Ishikawa (cell line): ENCODE data around the gene FAM174C.

Experiments
- CEBPB ChIP-seq: IDR thresholded peaks from 2 replicates; pipeline ENCODE4 v1.6.1; 2012
- CREB1 ChIP-seq: IDR thresholded peaks from 2 replicates; pipeline ENCODE4 v1.6.1; 2012; ENCODE audit warnings: low read depth
- EGR1 ChIP-seq: IDR thresholded peaks from 2 replicates; pipeline ENCODE4 v1.6.1; 2012
- EP300 ChIP-seq: IDR thresholded peaks from 2 replicates; pipeline ENCODE4 v1.6.1; 2012; ENCODE audit warnings: borderline replicate concordance
- FOXM1 ChIP-seq: IDR thresholded peaks from 2 replicates; pipeline ENCODE4 v1.6.1; 2012; ENCODE audit warnings: low read depth, borderline replicate concordance
- MAX ChIP-seq: IDR thresholded peaks from 2 replicates; pipeline ENCODE4 v1.6.1; 2012
- NFIC ChIP-seq: IDR thresholded peaks from 2 replicates; pipeline ENCODE4 v1.6.1; 2012
- RAD21 ChIP-seq: IDR thresholded peaks from 2 replicates; pipeline ENCODE4 v1.6.1; 2012; ENCODE audit warnings: low read depth
- TAF1 ChIP-seq: IDR thresholded peaks from 2 replicates; pipeline ENCODE4 v1.6.1; 2012; ENCODE audit warnings: low read depth, mild to moderate bottlenecking
- TCF12 ChIP-seq: IDR thresholded peaks from 2 replicates; pipeline ENCODE4 v1.6.1; 2012; ENCODE audit warnings: low read depth
- TEAD4 ChIP-seq: IDR thresholded peaks from 2 replicates; pipeline ENCODE4 v1.6.1; 2012
- YY1 ChIP-seq: IDR thresholded peaks from 2 replicates; pipeline ENCODE4 v1.6.1; 2012; ENCODE audit warnings: low read depth
- ZBTB7A ChIP-seq: IDR thresholded peaks from 2 replicates; pipeline ENCODE4 v1.6.1; 2012; ENCODE audit warnings: low read depth
- TF ChIP-seq, protein P1 (sequence below): IDR thresholded peaks from 2 replicates; pipeline ENCODE4 v1.6.1; 2012; ENCODE audit warnings: low read depth, mild to moderate bottlenecking
- TF ChIP-seq, protein P2 (sequence below): IDR thresholded peaks from 2 replicates; pipeline ENCODE4 v1.6.1; 2012

FAM174C gene

DNA sequence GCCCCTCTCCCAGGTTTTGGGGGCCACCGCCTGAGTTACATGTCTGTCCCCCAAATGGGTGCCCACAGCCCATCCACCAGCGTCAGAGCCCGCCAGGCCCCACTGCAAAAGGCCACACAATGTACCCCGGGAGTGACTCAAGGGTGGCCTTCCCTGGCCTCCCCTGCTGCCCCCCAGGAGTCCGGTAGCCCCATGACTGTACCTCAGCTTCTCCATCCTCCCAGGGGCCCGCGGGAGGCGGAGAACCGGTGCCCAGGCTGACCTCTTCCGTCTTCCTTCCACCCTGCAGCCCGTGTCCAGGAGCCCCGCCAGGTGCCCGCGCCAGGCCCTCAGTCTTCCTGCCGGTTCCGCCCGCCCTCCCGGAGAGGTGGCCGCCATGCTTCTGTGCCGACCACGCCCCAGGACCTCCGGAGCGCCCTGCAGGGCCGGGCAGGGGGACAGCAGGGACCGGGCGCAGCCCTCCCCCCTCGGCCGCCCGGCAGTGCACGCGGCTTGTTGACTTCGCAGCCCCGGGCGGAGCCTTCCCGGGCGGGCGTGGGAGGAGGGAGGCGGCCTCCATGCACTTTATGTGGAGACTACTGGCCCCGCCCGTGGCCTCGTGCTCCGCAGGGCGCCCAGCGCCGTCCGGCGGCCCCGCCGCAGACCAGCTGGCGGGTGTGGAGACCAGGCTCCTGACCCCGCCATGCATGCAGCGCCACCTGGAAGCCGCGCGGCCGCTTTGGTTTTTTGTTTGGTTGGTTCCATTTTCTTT, 47.9 kb upstream of the FAM174C start:
- TF ChIP-seq EGR1 = peak; percentile 92
- peak; percentile 51 for TF ChIP-seq ZBTB7A
- TF ChIP-seq TCF12 = peak; percentile 34; the same call in 1 of the 2 replicates
- no peak for TF ChIP-seq RAD21
- TF ChIP-seq EP300 = peak; percentile 16; the same call in 1 of the 2 replicates
- no peak for TF ChIP-seq TEAD4
- no peak for TF ChIP-seq CEBPB
- peak; percentile 88 for TF ChIP-seq MAX
- TF ChIP-seq, protein P1, sequence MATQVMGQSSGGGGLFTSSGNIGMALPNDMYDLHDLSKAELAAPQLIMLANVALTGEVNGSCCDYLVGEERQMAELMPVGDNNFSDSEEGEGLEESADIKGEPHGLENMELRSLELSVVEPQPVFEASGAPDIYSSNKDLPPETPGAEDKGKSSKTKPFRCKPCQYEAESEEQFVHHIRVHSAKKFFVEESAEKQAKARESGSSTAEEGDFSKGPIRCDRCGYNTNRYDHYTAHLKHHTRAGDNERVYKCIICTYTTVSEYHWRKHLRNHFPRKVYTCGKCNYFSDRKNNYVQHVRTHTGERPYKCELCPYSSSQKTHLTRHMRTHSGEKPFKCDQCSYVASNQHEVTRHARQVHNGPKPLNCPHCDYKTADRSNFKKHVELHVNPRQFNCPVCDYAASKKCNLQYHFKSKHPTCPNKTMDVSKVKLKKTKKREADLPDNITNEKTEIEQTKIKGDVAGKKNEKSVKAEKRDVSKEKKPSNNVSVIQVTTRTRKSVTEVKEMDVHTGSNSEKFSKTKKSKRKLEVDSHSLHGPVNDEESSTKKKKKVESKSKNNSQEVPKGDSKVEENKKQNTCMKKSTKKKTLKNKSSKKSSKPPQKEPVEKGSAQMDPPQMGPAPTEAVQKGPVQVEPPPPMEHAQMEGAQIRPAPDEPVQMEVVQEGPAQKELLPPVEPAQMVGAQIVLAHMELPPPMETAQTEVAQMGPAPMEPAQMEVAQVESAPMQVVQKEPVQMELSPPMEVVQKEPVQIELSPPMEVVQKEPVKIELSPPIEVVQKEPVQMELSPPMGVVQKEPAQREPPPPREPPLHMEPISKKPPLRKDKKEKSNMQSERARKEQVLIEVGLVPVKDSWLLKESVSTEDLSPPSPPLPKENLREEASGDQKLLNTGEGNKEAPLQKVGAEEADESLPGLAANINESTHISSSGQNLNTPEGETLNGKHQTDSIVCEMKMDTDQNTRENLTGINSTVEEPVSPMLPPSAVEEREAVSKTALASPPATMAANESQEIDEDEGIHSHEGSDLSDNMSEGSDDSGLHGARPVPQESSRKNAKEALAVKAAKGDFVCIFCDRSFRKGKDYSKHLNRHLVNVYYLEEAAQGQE = no peak
- TF ChIP-seq CREB1 = no peak
- peak; percentile 49; the same call in 1 of the 2 replicates for TF ChIP-seq YY1
- TF ChIP-seq, protein P2, sequence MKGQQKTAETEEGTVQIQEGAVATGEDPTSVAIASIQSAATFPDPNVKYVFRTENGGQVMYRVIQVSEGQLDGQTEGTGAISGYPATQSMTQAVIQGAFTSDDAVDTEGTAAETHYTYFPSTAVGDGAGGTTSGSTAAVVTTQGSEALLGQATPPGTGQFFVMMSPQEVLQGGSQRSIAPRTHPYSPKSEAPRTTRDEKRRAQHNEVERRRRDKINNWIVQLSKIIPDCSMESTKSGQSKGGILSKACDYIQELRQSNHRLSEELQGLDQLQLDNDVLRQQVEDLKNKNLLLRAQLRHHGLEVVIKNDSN = peak; percentile 41; the same call in 1 of the 2 replicates
- TF ChIP-seq FOXM1 = no peak
- 0 out of 2 replicates have a peak, but pooled peaks have one; percentile 18 for TF ChIP-seq TAF1
- TF ChIP-seq NFIC = no peak

DNA sequence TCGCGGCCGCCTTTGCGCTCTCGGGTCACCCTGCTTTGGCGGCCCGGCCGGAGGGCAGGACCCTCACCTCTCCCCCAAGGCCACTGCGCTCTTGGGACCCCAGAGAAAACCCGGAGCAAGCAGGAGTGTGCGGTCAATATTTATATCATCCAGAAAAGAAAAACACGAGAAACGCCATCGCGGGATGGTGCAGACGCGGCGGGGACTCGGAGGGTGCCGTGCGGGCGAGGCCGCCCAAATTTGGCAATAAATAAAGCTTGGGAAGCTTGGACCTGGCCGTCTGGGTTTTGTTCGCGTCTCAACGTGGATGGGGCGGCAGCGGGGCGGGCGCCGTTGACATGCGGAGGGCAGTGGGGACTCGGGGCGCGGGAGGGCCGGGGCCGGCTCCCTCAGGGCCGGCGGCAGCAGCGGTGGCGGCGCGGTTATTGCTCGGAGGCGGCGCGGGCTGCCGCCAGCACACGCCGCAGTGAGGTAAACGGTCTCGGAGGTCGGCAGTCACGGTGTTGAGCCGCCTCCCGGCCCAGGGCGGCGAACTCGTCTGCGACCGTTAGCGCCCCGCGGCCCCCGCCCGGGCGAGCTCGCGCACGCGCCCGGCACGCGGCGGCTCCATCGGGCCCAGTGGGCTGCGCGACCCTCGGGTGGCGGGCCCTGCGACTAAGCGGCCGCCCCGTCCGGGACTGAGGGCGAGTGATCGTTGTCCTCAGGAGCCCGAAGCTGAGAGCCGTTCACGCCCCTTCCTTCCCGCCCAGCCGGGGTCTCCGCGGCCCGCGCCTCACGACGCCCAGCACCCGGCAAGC, 47.0 kb upstream of the FAM174C start:
- TF ChIP-seq EP300 = no peak
- TF ChIP-seq ZBTB7A = no peak
- TF ChIP-seq FOXM1 = no peak
- no peak for TF ChIP-seq EGR1
- no peak for TF ChIP-seq CEBPB
- TF ChIP-seq MAX = no peak
- no peak for TF ChIP-seq CREB1
- no peak for TF ChIP-seq YY1
- TF ChIP-seq, protein P2 = no peak
- TF ChIP-seq RAD21 = no peak
- no peak for TF ChIP-seq TAF1
- no peak for TF ChIP-seq TCF12
- no peak for TF ChIP-seq TEAD4

GRCh38 chr19:1229056-1229923, 46.0 kb upstream of the FAM174C start:
- TF ChIP-seq TAF1 (no peak), CEBPB (no peak), EP300 (no peak), EGR1 (no peak), CREB1 (no peak), ZBTB7A (no peak), RAD21 (no peak), FOXM1 (no peak)
- TF ChIP-seq, protein P2 = no peak

GRCh38 chr19:1229924-1230782, 45.2 kb upstream of the FAM174C start:
- TF ChIP-seq, protein P1 = no peak
- TF ChIP-seq ZBTB7A (no peak; the same call in 1 of the 2 replicates), MAX (no peak), TCF12 (no peak), EGR1 (no peak), TAF1 (no peak), NFIC (no peak), RAD21 (no peak), CEBPB (no peak)
